Measurements from ENCODE around the gene ZNFX1. TPM values are rescaled to one million over a fixed set of nuclear protein-coding genes. Genes with fewer than 3 reads are reported as not detected.

ZNFX1 gene
- polyA plus RNA-seq, 5 donors: 13.3 to 16.4 (median 15.5) TPM

DNA sequence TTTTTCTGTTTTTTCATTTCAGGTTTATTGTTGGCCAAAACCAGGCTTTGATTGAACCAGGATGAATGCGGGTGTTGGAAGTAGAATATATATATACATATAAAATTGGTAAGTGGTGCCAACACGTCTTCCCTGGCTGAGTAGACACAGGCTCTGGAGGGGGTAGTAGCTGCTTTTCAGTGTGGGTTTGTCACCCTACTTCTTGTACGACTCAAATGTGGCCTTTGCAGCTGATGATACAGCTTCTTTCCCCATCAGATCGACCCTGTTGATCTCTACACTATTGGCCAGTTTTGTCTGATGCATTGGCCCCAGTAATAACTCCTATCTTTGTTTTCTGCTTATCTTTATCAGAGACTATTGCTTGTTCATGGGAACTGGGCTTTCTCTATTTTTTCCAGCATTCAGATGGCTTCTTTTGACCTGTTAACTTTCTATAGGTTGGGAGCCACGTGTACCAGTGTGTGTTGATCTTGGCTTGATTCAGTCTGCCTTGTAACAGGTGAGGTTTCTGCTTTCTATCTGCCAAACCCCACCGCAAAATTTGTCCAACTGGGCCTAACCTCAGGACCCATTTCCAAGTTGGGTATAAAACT is 2.7 kb upstream of the ZNFX1 start:
- DNase-seq: no peak

GRCh38 chr20:49279677-49280462 is 2.0 kb upstream of the ZNFX1 start:
- no peak for DNase-seq

DNA sequence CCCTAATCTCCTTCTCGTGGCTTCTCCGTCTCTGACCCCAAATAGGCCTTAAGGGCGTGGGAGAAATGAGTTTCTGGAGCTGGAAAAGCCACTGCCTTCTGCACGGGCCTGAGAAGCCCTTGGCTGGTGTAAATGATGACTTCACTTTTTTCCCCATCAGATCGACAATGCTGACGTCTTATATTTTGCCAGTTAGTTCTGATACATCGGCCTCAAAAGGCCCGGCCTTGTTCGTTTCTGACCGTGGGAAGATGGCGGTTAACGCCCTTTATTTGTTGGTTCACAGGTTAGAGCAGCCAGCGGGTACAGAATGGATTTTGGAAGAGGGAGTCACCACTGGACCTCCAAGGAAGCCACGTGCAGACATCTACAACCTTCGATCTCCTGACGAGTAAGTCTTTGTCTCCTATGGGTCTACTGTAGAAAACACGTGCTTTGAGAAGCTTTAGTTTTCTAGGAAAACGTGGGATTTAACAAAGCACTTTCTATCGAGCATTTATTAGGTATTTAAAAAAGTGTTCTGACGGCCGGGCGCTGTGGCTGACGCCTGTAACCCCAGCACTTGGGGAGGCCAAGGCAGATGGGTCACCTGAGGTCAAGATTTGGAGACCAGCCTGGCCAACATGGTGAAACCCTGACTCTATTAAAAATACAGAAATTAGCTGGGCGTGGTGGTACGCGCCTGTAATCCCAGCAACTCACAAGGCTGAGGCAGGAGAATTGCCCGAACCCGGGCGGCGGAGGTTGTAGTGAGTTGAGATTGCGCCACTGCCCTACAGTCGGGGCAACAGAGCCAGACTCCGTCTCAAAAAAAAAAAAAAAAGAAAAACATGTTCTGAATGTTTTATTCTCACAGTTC is 1.2 kb upstream of the ZNFX1 start:
- no peak for DNase-seq

- peak in 1 of 2 donors; percentile 14 for DNase-seq
Observed at GRCh38 chr20:49277786-49278035, 146 bp downstream of the ZNFX1 start.

GRCh38 chr20:49276961-49277785 is 684 bp downstream of the ZNFX1 start:
- DNase-seq: peak; percentile 26 to 35

DNA sequence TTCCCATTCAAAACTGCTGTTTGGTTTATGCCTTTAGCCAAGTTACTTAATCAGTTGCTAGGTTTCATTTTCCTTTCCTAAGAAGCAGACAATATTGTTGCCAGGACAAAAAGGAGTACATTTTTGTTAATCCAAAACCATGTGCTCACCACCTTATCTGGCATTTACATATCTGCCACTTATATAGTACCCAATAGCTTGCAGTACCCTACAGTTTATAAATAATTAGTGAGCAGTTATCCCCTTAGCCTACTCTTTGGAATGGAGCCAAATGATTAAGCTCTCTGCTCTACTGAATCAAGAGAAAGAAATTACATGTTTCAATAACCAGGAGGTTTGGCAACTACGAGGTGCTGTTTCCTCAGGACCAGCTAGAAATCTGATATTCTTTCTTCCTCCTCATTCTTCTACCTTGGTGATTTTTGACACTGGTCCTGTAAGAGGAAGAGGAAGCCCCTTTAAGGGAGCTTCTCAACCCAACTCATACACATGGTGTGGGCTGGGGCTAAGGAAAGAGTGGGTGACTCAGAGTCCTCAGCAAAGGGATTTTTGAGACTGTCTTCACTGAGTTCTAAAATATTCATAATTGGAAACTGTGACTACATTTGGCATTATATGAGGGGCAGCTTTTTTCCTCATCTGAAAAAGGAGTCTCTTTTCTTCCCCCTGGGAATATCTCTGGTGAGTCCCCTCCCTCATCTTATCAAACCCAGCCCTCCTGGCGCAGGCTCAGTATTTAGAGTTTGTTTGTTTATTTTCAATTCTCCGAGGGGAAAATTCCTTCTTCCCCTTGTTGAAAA is 1.5 kb downstream of the ZNFX1 start:
- peak; percentile 21 to 34 for DNase-seq

DNA sequence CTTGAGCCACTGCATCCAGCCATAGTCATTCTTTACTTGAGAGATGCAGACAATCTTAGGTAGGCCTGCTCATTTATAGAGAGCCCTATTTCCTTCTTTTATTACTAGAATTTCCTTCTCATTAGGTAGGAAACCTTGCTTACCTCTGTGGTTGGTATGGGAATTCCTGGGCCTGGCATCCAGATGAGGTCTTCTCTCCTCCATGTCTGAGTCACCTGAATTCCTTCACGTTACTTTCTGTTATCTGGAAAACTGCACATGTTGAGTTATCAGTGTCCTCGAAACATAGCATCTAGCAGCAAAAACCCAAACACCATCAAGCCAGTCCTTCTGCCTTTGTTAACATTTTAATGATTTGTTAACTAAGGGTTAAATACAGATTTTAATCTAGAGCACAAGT is 2.2 kb downstream of the ZNFX1 start:
- no peak for DNase-seq

DNA sequence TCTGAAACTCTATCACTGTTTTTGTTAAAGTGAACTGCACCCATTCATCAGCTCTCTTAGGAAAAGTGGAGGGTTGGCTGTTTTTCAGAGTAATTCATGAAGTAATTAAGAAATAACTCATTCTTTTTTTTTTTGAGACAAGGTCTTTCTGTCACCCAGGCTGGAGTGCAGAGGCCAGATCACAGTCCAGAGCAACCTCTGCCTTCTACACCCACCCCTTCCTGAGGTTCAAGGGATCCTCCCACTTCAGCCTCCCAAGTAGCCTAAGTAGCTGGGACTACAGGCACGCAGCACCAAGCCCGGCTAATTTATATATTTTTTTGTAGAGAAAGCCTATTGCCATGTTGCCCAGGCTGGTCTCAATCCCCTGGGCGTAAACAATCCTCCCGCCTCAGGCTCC is 2.6 kb downstream of the ZNFX1 start:
- DNase-seq: no peak

GRCh38 chr20:49273696-49274277 is 4.1 kb downstream of the ZNFX1 start:
- no peak for DNase-seq

DNA sequence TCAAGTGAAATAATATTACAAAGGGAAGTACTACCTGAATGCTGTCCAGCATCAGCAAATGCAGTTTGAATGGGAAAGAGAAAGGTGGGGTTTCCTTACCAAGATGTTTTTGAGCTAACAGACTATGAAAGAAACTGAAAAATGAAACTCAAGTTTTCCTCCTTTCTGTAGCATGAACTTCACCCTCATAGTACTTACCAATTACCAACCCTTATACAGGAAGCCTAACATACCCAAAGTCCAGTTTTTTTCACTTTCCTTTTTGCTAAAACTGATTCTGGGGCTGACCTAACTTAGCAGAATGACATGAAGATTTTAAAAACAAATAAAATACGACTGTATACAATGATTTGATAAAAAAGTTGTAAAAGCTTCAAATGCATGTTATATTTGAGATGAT is 5.2 kb downstream of the ZNFX1 start:
- DNase-seq: no peak

- DNase-seq: no peak
Observed at GRCh38 chr20:49270736-49271135, 7.1 kb downstream of the ZNFX1 start.

GRCh38 chr20:49270177-49270576 is 7.7 kb downstream of the ZNFX1 start:
- DNase-seq: no peak

DNA sequence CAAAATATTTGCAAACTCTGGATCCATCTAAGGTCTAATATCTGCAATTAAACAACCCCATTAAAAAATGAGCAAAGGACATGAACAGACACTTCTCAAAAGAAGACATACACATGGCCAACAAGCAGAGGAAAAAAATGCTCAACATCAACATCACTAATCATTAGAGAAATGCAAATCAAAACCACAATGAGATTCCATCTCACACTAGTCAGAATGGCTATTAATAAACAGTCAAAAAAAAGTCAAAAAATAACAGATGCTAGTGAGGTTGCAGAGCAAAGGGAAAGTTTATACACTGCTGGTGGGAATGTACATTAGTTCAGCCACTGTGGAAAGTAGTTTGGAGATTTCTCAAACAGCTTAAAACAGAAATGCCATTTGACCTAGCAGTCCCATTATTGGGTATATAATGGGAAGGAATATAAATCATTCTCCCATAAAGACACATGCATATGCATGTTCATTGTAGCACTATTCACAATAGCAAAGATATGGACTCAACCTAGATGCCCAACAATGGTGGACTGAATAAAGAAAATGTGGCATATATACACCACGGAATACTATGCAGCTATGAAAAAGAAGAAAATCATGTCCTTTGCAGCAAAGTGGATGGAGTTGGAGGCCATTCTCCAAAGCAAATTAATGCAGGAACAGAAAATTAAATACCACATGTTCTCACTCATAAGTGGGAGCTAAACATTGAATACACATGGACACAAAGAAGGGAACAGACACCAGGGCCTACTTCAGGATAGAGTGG is 9.1 kb downstream of the ZNFX1 start:
- DNase-seq: no peak

DNA sequence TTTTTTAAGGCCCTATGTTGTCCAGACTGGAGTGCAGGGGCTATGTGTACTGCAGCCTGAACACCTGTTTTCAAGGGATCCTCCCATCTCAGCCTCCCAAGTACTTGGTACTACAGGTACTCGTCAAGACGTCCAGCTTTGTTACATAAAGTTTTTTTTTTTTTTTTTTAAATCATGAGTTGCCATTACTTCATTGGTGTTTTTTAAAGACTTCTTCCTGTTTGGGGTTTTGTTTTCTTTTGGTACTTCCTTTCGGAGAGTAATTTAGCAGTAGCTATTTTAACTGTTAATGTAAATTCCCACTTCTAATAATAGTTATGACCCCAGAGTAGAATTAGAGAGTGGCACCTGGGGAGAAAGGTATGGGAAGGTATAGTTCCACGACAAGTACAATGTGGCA is 10.5 kb downstream of the ZNFX1 start:
- no peak for DNase-seq

DNA sequence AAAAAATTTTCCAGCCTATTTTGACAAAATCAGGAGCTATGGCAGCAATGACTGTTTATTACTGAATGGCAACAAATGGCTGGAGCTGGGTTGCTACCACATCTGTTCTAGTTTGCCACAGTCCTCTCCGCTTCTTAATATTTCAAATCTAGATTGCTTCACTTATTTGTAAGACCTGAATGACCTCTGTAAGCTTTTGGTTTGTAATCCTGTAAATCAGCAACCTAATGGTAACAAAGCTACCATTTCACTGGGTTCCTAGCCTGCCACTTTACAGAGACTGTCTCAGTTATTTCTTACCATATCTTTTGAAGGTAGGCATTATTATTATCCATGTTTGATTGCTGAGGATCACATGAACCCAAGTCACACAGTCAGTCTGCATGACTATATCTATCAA is 15.4 kb downstream of the ZNFX1 start:
- DNase-seq: no peak

- DNase-seq: no peak
Observed at GRCh38 chr20:49261173-49261572, 16.7 kb downstream of the ZNFX1 start.

DNA sequence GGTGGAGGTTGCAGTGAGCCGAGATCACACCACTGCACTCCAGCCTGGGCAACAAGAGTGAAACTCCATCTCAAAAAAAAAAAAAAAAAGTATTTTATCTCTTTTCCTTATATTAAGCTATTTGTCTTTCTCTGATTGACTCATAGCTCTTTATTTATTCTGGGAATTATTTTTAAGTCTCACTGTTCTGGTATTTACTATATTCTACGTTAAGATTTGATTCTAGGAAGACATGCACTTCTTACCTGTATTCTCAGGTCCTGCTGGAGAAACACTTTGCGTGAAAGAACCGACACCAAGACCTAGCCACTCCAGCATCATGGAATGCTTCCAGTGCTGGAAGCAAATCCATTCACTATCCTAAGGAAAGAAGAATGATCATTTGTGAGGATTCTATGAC is 17.6 kb downstream of the ZNFX1 start:
- no peak for DNase-seq

DNA sequence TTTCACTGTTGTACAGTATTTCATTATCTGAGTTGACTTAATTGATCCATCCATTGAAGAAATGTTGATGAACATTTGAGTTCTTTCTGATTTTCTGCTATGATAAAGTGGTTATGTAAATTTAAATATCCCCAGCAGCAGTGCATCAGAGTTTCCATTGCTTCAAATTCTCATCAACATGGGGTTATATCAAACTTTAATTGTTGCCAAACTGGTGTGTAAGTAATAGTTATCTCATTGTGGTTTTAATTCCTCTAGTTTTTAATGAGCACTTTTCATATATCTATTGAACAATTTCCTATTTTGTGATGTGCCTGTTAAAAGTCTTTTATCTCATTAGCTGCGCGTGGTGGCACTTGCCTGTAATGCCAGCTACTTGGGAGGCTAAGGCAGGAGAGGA is 18.1 kb downstream of the ZNFX1 start:
- no peak for DNase-seq

DNA sequence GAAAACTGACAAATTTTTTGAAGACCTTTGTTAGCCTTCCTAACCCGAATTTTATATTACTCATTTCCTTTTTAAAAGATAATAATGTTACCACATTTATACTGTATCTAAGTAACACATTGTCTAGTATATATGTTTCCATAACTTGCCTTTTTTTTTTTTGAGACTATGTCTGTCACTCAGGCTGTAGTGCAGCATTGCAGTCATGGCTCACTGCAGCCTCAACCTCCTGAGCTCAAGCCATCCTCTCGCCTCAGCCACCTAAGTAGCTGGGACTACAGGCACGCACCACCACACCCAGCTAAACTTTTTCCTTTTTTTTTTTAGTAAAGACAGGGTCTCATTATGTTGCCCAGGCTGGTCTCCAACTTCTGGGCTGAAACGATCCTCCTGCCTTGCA is 18.6 kb downstream of the ZNFX1 start:
- no peak for DNase-seq

- DNase-seq: no peak
Observed at GRCh38 chr20:49256261-49256660, 21.6 kb downstream of the ZNFX1 start.

Data from right lung (tissue), 5 donors.